ENCODE measurements around the gene PCDHGC3. TPM values are rescaled to one million over a fixed set of nuclear protein-coding genes. Genes with fewer than 3 reads are reported as not detected.
A peak's percentile ranks its signal among the peaks of the same experiment; 100 is the strongest.

Gene PCDHGC3
- total and polyA plus RNA-seq, 4 donors: 3.7 to 11.0 (median 6.2) TPM

DNA sequence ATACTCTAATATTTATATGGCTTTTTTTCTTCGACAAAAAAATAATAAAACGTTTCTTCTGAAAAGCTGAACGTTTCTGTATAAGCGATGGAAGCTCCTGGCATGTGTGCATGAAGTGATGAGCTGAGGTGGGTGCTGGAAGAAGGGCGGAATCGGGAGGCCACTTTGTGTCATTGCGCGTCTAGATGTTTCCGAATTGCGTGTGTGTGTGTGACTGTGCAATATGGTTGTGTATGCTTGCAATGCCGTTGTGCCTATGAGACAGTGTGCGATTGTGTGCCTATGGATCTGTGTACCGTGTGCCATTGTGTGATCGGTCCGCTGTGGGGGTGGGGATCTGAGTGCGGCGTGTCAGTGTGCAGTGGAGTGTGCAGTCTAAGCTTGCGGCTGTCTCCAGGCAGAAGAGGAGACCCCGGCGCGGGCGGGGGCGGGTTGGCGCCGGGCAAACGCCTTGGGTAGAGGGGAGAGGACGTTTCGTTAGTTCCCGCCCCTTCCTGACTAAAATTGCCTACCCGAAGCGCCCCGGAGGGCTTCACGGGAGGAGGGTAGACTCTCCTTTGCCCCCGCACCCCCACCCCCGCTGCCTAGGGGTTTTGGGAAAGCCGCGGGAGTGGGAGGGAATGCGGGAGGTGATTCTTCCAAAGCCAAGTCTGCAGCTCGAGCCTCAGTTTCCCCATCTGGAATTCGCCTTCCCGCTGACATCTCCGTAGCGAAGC is 37.3 kb downstream of the PCDHGC3 start:
- TF ChIP-seq FOXA2 (IDR thresholded peaks at IDR 0.05): no peak
- no peak for TF ChIP-seq HNF4A (conservative IDR thresholded peaks at IDR 0.05)
- TF ChIP-seq, protein P1, sequence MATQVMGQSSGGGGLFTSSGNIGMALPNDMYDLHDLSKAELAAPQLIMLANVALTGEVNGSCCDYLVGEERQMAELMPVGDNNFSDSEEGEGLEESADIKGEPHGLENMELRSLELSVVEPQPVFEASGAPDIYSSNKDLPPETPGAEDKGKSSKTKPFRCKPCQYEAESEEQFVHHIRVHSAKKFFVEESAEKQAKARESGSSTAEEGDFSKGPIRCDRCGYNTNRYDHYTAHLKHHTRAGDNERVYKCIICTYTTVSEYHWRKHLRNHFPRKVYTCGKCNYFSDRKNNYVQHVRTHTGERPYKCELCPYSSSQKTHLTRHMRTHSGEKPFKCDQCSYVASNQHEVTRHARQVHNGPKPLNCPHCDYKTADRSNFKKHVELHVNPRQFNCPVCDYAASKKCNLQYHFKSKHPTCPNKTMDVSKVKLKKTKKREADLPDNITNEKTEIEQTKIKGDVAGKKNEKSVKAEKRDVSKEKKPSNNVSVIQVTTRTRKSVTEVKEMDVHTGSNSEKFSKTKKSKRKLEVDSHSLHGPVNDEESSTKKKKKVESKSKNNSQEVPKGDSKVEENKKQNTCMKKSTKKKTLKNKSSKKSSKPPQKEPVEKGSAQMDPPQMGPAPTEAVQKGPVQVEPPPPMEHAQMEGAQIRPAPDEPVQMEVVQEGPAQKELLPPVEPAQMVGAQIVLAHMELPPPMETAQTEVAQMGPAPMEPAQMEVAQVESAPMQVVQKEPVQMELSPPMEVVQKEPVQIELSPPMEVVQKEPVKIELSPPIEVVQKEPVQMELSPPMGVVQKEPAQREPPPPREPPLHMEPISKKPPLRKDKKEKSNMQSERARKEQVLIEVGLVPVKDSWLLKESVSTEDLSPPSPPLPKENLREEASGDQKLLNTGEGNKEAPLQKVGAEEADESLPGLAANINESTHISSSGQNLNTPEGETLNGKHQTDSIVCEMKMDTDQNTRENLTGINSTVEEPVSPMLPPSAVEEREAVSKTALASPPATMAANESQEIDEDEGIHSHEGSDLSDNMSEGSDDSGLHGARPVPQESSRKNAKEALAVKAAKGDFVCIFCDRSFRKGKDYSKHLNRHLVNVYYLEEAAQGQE (IDR thresholded peaks at IDR 0.05): no peak
- TF ChIP-seq YY1 (IDR thresholded peaks at IDR 0.05): no peak
- TF ChIP-seq, protein P2, sequence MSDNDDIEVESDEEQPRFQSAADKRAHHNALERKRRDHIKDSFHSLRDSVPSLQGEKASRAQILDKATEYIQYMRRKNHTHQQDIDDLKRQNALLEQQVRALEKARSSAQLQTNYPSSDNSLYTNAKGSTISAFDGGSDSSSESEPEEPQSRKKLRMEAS (IDR thresholded peaks at IDR 0.05): no peak
- no peak for TF ChIP-seq FOXA1 (IDR thresholded peaks at IDR 0.05)
- no peak for TF ChIP-seq TAF1 (conservative IDR thresholded peaks at IDR 0.05)
- no peak for TF ChIP-seq HNF4G (IDR thresholded peaks at IDR 0.05)
- TF ChIP-seq RXRA (IDR thresholded peaks at IDR 0.05): no peak
- TF ChIP-seq SP1 (IDR thresholded peaks at IDR 0.05): no peak
- TF ChIP-seq JUND (IDR thresholded peaks at IDR 0.05): no peak
- no peak for TF ChIP-seq EGR1 (IDR thresholded peaks at IDR 0.05; ENCODE audit: low read depth in 2 of 2)
- TF ChIP-seq, protein P3, sequence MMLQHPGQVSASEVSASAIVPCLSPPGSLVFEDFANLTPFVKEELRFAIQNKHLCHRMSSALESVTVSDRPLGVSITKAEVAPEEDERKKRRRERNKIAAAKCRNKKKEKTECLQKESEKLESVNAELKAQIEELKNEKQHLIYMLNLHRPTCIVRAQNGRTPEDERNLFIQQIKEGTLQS (IDR thresholded peaks at IDR 0.05): no peak
- TF ChIP-seq, protein P4, sequence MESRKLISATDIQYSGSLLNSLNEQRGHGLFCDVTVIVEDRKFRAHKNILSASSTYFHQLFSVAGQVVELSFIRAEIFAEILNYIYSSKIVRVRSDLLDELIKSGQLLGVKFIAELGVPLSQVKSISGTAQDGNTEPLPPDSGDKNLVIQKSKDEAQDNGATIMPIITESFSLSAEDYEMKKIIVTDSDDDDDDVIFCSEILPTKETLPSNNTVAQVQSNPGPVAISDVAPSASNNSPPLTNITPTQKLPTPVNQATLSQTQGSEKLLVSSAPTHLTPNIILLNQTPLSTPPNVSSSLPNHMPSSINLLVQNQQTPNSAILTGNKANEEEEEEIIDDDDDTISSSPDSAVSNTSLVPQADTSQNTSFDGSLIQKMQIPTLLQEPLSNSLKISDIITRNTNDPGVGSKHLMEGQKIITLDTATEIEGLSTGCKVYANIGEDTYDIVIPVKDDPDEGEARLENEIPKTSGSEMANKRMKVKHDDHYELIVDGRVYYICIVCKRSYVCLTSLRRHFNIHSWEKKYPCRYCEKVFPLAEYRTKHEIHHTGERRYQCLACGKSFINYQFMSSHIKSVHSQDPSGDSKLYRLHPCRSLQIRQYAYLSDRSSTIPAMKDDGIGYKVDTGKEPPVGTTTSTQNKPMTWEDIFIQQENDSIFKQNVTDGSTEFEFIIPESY (IDR thresholded peaks at IDR 0.05): no peak
- TF ChIP-seq, protein P5, sequence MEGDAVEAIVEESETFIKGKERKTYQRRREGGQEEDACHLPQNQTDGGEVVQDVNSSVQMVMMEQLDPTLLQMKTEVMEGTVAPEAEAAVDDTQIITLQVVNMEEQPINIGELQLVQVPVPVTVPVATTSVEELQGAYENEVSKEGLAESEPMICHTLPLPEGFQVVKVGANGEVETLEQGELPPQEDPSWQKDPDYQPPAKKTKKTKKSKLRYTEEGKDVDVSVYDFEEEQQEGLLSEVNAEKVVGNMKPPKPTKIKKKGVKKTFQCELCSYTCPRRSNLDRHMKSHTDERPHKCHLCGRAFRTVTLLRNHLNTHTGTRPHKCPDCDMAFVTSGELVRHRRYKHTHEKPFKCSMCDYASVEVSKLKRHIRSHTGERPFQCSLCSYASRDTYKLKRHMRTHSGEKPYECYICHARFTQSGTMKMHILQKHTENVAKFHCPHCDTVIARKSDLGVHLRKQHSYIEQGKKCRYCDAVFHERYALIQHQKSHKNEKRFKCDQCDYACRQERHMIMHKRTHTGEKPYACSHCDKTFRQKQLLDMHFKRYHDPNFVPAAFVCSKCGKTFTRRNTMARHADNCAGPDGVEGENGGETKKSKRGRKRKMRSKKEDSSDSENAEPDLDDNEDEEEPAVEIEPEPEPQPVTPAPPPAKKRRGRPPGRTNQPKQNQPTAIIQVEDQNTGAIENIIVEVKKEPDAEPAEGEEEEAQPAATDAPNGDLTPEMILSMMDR (IDR thresholded peaks at IDR 0.05; ENCODE audit: low read depth, low read length, missing input control): no peak
- Histone ChIP-seq H3K9ac (ENCODE audit: low read depth in 1 of 2, low read length in 2 of 2) (no peak overlapping the region), H3K36me3 (ENCODE audit: control insufficient read depth in 4 of 4, insufficient read depth in 3 of 4, low read depth in 1 of 4, low read length in 3 of 4) (peaks cover 10 to 27% (median 21%) of the 10 kb centered on the region in 4 donors), H3K4me3 (ENCODE audit: low read depth in 1 of 3, low read length in 3 of 3) (peak overlapping the region; percentile 27 to 63 (median 51)), H3K4me1 (ENCODE audit: control insufficient read depth in 4 of 4, insufficient read depth in 4 of 4, low read length in 3 of 4) (peaks cover 4 to 20% (median 7%) of the 10 kb centered on the region in 4 donors), H3K27ac (ENCODE audit: low read depth in 1 of 2, low read length in 2 of 2) (peak overlapping the region; percentile 58 to 72), H3K27me3 (ENCODE audit: control insufficient read depth in 4 of 4, insufficient read depth in 4 of 4, low read length in 3 of 4) (no peaks in the 10 kb centered on the region), H3K9me3 (ENCODE audit: control insufficient read depth in 4 of 4, low read length in 3 of 4) (no peaks in the 10 kb centered on the region)
- 18% methylated on average over 43 of the region's 43 CpGs for WGBS
- peak; percentile 56 for DNase-seq (ENCODE audit: low spot score)

All from liver (tissue), 9 donors.